Measurements from ENCODE around the gene ERF. TPM values are rescaled to one million over a fixed set of nuclear protein-coding genes. Genes with fewer than 3 reads are reported as not detected.

Gene ERF
- total RNA-seq, 1 donor from 2014 or later, result 19.2 TPM

GRCh38 chr19:42242512-42243409, 12.2 kb downstream of the ERF start, which contains the start of gene GSK3A:
Gene GSK3A, minus strand, starts transcription at chr19:42242602. Its CDS starts 137 bp downstream, at chr19:42242465.
- peak; percentile 100 for DNase-seq (ENCODE audit: low read depth in 2 of 2)

DNA sequence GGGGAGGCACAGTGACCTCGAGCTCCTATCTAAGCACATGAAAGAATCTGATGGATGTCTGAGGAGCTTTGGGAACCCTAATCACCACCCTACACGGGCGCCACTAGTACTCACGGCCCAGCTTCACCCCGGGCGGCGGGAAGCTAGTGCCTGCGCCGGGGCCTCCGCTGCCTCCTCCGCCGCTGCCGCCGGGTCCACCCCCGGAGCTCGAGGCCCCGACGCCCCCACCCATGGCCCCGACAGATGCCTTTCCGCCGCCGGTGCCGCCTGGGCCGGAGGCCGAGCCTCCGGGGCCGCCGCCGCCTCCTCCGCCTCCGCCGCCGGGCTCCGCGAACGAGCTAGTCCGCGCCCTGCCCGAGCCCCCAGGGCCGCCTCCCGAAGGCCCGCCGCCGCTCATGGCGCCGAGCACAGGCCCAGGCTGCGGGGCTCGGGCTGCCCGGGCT, 12.8 kb downstream of the ERF start:
- DNase-seq (ENCODE audit: low read depth in 2 of 2), result peak; percentile 23 to 28

DNA sequence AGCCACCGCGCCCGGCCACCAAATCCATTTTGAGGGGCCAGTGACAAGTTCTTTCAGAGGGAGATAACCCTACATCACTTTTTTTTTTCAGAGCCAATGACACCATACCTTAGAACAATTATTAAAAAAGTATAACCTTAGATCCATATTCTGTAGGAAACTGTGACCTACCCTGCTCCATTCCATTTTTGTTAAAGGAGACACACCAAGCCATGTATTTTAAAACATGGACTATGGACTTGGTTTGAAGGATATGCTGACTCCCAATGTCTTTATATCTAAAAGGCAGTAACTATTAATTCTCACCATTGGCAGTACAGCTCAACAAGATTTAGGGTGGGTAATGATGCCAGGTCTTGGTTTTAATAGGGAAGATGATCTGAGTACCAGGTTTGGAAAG, 13.6 kb downstream of the ERF start:
- no peak for DNase-seq (ENCODE audit: low read depth in 2 of 2)

GRCh38 chr19:42239544-42240220, 15.2 kb downstream of the ERF start:
- DNase-seq (ENCODE audit: low read depth in 2 of 2), result no peak

GRCh38 chr19:42235181-42235580, 19.7 kb downstream of the ERF start:
- no peak for DNase-seq (ENCODE audit: low read depth in 2 of 2)

DNA sequence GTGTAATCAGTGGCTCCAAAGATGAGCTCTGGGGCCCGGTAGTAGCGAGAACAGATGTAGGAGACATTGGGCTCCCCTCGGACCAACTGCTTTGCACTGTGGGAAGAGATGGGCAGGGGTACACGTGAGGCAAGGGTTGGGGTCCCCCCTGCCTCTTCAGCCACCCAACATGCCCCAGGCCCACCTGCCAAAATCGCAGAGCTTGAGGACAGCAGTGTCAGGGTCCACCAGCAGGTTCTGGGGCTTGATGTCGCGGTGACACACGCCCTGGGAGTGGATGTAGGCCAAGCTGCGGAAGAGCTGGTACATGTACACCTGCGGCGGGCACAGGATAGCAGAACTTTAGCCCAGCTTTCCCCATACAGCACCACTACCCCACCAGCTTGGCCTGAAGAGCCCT, 20.6 kb downstream of the ERF start:
- no peak for DNase-seq (ENCODE audit: low read depth in 2 of 2)

DNA sequence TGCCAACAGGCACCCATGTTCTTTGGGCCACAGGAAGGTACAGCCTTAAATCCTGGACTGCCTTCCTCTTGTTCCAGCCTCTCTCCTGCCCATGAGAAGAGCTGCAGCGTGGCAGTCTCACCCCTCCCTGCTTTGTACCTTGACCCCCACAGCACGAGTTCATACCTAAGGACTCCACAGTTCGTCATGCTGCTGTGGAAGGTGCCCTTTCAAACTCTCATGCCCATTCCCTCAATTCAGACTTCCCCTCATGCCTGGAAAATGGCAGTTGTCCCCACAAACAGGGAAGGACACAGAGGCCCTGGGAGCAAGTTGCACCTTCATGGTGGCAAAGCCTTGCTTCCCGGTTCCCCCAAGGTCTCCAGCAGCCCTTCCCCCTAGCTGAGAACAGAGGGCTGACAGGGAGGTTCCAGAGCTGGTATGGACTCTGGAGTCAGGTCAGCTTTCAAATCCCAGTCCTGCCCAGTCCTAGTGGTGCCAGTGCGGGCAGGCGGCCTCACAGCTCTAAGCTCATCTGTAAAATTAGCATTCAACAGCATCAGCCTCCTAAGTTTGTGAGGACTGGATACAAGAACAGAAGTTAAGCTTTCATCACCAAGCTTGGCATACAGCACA, 21.1 kb downstream of the ERF start:
- DNase-seq (ENCODE audit: low read depth in 2 of 2), result no peak

GRCh38 chr19:42233106-42233505, 21.8 kb downstream of the ERF start:
- no peak for DNase-seq (ENCODE audit: low read depth in 2 of 2)

DNA sequence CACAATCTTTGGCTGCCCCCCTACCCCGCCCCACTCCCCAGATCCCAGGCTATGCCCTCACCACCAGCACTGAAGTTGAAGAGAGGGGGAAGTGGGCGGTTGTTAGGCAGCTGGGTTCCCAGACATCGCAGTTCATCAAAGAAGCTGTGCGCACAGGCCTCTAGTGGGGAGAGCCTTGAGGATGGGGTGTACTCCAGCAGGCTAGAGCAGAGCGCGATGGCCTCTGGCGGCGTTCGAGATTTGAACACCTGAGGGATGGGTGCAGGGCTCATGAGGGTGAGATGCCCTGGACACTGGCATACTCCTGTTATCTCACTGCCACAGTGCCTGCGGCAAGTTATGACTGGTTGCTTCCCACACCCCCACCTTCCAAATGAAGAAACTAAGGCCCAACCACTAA, 22.5 kb downstream of the ERF start:
- no peak for DNase-seq (ENCODE audit: low read depth in 2 of 2)

DNA sequence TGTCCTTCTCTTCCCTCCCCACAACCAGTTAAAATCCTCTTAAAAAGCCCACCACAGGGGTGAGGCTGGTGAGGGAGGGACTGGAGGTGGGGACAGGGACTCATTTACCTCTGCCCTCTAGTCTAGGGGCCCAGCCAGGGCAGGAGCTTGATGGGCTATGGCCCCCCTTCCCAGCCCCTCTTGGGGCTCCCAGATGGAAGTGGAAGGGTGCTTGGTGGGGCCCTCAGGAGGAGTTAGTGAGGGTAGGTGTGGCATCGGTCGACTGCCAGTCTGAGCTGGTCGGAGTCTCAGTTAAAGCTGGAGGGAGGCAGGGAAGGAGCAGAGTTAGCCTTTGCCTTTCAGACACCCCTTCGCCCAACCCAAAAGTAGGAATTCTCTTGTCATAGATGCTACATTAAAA, 24.4 kb downstream of the ERF start:
- DNase-seq (ENCODE audit: low read depth in 2 of 2), result no peak

- peak in 1 of 2 donors; percentile 65 for DNase-seq (ENCODE audit: low read depth in 2 of 2)
These were observed 25.0 kb downstream of the ERF start for GRCh38 chr19:42229855-42230351.

- DNase-seq (ENCODE audit: low read depth in 2 of 2), result no peak
These were observed 25.6 kb downstream of the ERF start for GRCh38 chr19:42229301-42229854.

- no peak for DNase-seq (ENCODE audit: low read depth in 2 of 2)
These were observed 26.3 kb downstream of the ERF start for GRCh38 chr19:42228641-42229040.

- no peak for DNase-seq (ENCODE audit: low read depth in 2 of 2)
These were observed 28.0 kb downstream of the ERF start for GRCh38 chr19:42226886-42227285.

DNA sequence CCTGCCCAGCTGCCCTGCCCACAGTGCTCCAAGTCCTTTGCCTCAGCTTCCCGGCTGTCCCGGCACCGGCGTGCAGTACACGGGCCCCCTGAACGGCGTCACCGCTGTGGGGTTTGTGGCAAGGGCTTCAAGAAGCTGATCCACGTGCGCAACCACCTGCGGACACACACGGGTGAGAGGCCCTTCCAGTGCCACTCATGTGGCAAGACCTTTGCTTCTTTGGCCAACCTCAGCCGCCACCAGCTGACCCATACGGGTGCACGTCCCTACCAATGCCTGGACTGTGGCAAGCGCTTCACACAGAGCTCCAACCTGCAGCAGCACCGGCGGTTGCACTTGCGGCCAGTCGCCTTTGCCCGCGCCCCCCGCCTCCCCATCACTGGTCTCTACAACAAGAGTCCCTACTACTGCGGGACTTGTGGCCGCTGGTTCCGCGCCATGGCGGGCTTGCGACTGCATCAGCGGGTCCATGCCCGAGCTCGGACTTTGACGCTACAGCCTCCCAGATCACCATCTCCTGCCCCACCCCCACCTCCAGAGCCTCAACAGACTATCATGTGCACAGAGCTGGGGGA, 29.1 kb downstream of the ERF start:
- DNase-seq (ENCODE audit: low read depth in 2 of 2), result no peak

DNA sequence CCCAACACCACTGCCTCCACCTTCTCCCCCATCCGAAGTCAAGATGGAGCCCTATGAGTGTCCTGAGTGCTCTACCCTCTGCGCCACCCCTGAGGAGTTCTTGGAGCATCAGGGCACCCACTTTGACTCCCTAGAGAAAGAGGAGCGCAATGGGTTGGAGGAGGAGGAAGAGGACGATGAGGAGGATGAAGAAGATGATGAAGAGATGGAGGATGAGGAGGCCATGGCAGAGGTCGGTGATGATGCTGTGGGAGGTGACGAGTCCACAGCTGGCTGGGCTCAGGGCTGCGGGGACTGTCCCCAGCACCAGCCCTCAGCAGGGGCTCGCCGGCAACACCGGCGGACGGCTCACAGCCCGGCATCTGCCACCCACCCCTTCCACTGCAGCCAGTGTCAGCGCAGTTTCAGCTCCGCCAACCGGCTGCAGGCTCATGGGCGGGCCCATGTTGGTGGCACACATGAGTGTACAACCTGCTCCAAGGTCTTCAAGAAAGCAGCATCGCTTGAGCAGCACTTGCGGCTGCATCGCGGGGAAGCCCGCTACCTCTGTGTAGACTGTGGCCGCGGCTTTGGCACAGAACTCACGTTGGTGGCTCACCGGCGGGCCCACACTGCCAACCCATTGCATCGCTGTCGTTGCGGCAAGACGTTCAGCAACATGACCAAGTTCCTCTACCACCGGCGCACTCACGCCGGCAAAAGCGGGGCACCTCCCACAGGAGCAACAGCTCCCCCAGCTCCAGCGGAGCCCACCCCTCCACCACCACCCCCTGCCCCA, 29.8 kb downstream of the ERF start:
- DNase-seq (ENCODE audit: low read depth in 2 of 2), result no peak

DNA sequence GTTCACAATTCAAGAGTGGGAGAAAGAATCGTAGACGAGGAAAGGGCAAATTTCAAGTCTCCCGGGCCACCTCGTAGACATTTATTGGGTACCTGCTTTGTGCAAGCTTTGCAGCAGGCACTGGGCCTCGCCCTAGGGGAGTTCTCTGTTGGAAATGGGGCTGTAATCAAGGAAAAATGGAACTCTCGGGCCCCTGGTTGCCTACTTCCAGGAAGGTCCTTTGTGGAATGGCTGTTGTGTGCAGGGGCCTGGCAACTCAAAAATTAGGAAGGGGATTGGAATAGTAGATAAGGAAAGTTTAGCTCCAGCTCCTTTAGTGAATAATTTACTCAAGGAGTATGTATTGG, 34.2 kb downstream of the ERF start:
- DNase-seq (ENCODE audit: low read depth in 2 of 2), result no peak

DNA sequence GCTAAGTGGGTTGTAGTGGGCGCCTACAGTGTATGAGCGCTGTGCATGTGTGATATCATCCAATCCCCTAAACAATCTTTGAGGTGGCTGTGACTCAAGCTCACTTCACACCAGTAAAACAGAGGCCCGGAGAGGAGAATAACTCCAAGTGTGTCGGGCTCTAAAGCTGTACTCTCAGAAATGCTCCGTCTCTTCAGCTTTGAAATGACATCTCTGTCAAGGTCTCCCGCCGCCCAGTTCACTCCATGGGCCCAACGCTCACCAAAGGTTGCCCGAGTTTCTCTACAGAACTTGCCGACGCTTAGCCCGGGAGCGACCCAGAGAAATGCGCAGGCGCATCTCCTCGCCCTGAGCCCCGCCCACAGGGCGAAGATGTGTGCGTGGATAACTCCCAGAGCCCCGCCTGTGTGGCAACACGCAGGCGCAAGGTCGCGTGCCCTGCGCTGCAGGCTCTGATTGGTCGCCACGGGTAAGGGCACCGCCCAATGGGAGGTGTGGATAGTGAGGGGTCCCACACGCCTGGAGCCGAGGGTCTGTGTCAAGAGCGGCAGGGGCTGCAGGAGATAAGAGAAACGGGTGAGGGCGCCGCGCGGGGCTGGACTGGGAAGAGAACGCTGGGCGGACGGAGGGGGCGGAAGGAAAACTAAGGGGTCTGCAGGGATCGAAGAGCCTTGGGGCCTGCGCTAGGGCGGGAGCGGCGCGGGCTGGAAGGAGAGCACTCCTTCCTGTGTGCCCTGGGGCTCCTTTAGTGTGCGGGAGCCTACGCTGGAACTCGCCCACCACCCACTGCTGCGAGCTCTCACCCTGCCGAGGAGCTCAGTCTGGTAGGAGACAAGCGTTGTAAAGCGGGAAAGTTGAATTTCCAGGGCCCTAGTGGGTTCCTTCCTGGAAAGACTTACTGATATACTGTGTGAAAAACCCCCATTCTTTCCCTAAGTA, 34.8 kb downstream of the ERF start, which contains the start of gene ZNF526:
ZNF526 (plus strand) TSS at position 501 of the 939 bp plus-strand sequence. CDS start 4,092 bp downstream, outside the sequence.
- peak; percentile 98 for DNase-seq (ENCODE audit: low read depth in 2 of 2)

Measured in lung microvascular endothelial cell (primary cell).